Thyroid gland (tissue), 4 donors: ENCODE measurements around the gene PGAP3.

Experiments
- CTCF ChIP-seq, 6 experiments: fragments of 200-600 bp in 3 of 6; fragments of 450-650 bp in 3 of 6; sonication (generic) in 3 of 6; IDR thresholded peaks; one replicate each; pipeline ENCODE4 v1.5.1; 2016 to 2019; ENCODE audit warnings: antibody characterized with exemption in 6 of 6, mild to moderate bottlenecking in 2 of 6, inconsistent platforms in 1 of 6, moderate library complexity in 1 of 6
- POLR2A ChIP-seq, 2 donors: fragments of 450-650 bp; IDR thresholded peaks; one replicate each; pipeline ENCODE4 v1.6.1; 2017; ENCODE audit warnings: antibody characterized with exemption in 2 of 2, mild to moderate bottlenecking in 2 of 2, moderate library complexity in 1 of 2

- TF ChIP-seq CTCF (IDR thresholded peaks at IDR 0.05): no peak
- TF ChIP-seq POLR2A (IDR thresholded peaks at IDR 0.05): no peak
Measured at GRCh38 chr17:39694593-39694992, 6.7 kb upstream of the PGAP3 start.
